ENCODE measurements around the gene CCNQ. TPM values are rescaled to one million over a fixed set of nuclear protein-coding genes. Genes with fewer than 3 reads are reported as not detected.

Gene CCNQ
- total RNA-seq, 1 experiment from 2014 or later, result 20.3 TPM

- ATAC-seq, result no peak
- H3K9ac ChIP-seq (ENCODE audit: low read length), result no peak overlapping the region
- H3K9me3 ChIP-seq (ENCODE audit: control insufficient read depth in 1 of 2, insufficient read depth in 1 of 2, low read depth in 1 of 2, low read length in 2 of 2), result no peaks in the 10 kb centered on the region
- H3K27ac ChIP-seq (ENCODE audit: low read depth, low read length), result no peak overlapping the region
- ChIA-PET CTCF (no interaction called here), RAD21 (ENCODE audit: low non-redundant PET in 1 of 2, low total read pairs in 2 of 2, uncharacterized antibody in 2 of 2, unreplicated experiment in 2 of 2) (no interaction called here), POLR2A (no interaction called here)
- no peak overlapping the region for H3K4me3 ChIP-seq (replicated peaks in 1 of 2; ENCODE audit: low read depth in 1 of 2, low read length in 2 of 2)
- DNase-seq (ENCODE audit: low read depth, low spot score), result no peak
- TF ChIP-seq FOSL1 (IDR thresholded peaks at IDR 0.05; ENCODE audit: low read depth), result no peak
- TF ChIP-seq, protein P1, sequence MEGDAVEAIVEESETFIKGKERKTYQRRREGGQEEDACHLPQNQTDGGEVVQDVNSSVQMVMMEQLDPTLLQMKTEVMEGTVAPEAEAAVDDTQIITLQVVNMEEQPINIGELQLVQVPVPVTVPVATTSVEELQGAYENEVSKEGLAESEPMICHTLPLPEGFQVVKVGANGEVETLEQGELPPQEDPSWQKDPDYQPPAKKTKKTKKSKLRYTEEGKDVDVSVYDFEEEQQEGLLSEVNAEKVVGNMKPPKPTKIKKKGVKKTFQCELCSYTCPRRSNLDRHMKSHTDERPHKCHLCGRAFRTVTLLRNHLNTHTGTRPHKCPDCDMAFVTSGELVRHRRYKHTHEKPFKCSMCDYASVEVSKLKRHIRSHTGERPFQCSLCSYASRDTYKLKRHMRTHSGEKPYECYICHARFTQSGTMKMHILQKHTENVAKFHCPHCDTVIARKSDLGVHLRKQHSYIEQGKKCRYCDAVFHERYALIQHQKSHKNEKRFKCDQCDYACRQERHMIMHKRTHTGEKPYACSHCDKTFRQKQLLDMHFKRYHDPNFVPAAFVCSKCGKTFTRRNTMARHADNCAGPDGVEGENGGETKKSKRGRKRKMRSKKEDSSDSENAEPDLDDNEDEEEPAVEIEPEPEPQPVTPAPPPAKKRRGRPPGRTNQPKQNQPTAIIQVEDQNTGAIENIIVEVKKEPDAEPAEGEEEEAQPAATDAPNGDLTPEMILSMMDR (IDR thresholded peaks at IDR 0.05 in 2 of 3, conservative IDR thresholded peaks at IDR 0.05 in 1 of 3; ENCODE audit: borderline replicate concordance in 1 of 3, insufficient read depth in 1 of 3, low read depth in 2 of 3, low read length in 2 of 3), result no peak
- TF ChIP-seq EZH2 (IDR thresholded peaks at IDR 0.05), result no peak
- TF ChIP-seq POLR2A (IDR thresholded peaks at IDR 0.05; ENCODE audit: borderline replicate concordance, extremely low read depth, insufficient read depth, insufficient read length), result no peak
- TF ChIP-seq, protein P2, sequence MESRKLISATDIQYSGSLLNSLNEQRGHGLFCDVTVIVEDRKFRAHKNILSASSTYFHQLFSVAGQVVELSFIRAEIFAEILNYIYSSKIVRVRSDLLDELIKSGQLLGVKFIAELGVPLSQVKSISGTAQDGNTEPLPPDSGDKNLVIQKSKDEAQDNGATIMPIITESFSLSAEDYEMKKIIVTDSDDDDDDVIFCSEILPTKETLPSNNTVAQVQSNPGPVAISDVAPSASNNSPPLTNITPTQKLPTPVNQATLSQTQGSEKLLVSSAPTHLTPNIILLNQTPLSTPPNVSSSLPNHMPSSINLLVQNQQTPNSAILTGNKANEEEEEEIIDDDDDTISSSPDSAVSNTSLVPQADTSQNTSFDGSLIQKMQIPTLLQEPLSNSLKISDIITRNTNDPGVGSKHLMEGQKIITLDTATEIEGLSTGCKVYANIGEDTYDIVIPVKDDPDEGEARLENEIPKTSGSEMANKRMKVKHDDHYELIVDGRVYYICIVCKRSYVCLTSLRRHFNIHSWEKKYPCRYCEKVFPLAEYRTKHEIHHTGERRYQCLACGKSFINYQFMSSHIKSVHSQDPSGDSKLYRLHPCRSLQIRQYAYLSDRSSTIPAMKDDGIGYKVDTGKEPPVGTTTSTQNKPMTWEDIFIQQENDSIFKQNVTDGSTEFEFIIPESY (IDR thresholded peaks at IDR 0.05; ENCODE audit: extremely low read depth, insufficient replicate concordance, low read length), result no peak
- TF ChIP-seq SIN3A (IDR thresholded peaks at IDR 0.05; ENCODE audit: low read depth), result no peak
- TF ChIP-seq, protein P3, sequence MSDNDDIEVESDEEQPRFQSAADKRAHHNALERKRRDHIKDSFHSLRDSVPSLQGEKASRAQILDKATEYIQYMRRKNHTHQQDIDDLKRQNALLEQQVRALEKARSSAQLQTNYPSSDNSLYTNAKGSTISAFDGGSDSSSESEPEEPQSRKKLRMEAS (IDR thresholded peaks at IDR 0.05), result no peak
- no peak for TF ChIP-seq JUND (IDR thresholded peaks at IDR 0.05)
- TF ChIP-seq ZFX (IDR thresholded peaks at IDR 0.05), result no peak
- no peak for TF ChIP-seq YY1 (IDR thresholded peaks at IDR 0.05; ENCODE audit: extremely low read depth, insufficient replicate concordance, low read depth, low read length)
- TF ChIP-seq RAD21 (IDR thresholded peaks at IDR 0.05; ENCODE audit: low read depth), result no peak
- TF ChIP-seq EZH2phosphoT487 (IDR thresholded peaks at IDR 0.05; ENCODE audit: borderline replicate concordance), result no peak
- TF ChIP-seq CBX3 (IDR thresholded peaks at IDR 0.05; ENCODE audit: low read depth), result no peak
- no peak for TF ChIP-seq ATF3 (IDR thresholded peaks at IDR 0.05)
- TF ChIP-seq TCF7L2 (IDR thresholded peaks at IDR 0.05; ENCODE audit: borderline replicate concordance, extremely low read depth, insufficient read depth, insufficient read length), result no peak
- TF ChIP-seq ELF1 (IDR thresholded peaks at IDR 0.05; ENCODE audit: borderline replicate concordance, low read depth), result no peak
- TF ChIP-seq ZNF274 (IDR thresholded peaks at IDR 0.05; ENCODE audit: low read depth, low read length), result no peak
- no peak for TF ChIP-seq EGR1 (IDR thresholded peaks at IDR 0.05; ENCODE audit: low read depth)
- no peaks in the 10 kb centered on the region for H3K79me2 ChIP-seq (ENCODE audit: insufficient read depth, low read length)
- BruUV-seq (replicated peaks), result no TSS peak
- no peaks in the 10 kb centered on the region for H4K20me1 ChIP-seq (ENCODE audit: insufficient read depth)
- no peak overlapping the region for H3K4me2 ChIP-seq (ENCODE audit: low read length)
- intact Hi-C loops (cut with micrococcal nuclease), result no loop called here
- H3K4me1 ChIP-seq (ENCODE audit: control insufficient read depth in 1 of 2, insufficient read depth in 2 of 2, low read length in 2 of 2), result no peaks in the 10 kb centered on the region
- no peaks in the 10 kb centered on the region for H3K27me3 ChIP-seq (ENCODE audit: insufficient read depth, low read length)
- no peaks in the 10 kb centered on the region for H3K9me2 ChIP-seq (ENCODE audit: insufficient read depth)
- H2AFZ ChIP-seq (ENCODE audit: low read depth, low read length, poor library complexity, severe bottlenecking), result no peak overlapping the region
- no peaks in the 10 kb centered on the region for H3K36me3 ChIP-seq (ENCODE audit: control insufficient read depth in 1 of 2, insufficient read depth in 2 of 2, low read length in 2 of 2)
Measured at GRCh38 chrX:153625271-153626024, 26.5 kb upstream of the CCNQ start.
